Measurements from ENCODE around the gene PBX4.
A peak's percentile ranks its signal among the peaks of the same experiment; 100 is the strongest.
"Not testable (repeated sequence)": the region's sequence is repeated elsewhere in the genome, so short reads cannot be mapped to it uniquely, and the experiment has no call there.

The PBX4 gene, protein sequence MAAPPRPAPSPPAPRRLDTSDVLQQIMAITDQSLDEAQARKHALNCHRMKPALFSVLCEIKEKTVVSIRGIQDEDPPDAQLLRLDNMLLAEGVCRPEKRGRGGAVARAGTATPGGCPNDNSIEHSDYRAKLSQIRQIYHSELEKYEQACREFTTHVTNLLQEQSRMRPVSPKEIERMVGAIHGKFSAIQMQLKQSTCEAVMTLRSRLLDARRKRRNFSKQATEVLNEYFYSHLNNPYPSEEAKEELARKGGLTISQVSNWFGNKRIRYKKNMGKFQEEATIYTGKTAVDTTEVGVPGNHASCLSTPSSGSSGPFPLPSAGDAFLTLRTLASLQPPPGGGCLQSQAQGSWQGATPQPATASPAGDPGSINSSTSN

DNA sequence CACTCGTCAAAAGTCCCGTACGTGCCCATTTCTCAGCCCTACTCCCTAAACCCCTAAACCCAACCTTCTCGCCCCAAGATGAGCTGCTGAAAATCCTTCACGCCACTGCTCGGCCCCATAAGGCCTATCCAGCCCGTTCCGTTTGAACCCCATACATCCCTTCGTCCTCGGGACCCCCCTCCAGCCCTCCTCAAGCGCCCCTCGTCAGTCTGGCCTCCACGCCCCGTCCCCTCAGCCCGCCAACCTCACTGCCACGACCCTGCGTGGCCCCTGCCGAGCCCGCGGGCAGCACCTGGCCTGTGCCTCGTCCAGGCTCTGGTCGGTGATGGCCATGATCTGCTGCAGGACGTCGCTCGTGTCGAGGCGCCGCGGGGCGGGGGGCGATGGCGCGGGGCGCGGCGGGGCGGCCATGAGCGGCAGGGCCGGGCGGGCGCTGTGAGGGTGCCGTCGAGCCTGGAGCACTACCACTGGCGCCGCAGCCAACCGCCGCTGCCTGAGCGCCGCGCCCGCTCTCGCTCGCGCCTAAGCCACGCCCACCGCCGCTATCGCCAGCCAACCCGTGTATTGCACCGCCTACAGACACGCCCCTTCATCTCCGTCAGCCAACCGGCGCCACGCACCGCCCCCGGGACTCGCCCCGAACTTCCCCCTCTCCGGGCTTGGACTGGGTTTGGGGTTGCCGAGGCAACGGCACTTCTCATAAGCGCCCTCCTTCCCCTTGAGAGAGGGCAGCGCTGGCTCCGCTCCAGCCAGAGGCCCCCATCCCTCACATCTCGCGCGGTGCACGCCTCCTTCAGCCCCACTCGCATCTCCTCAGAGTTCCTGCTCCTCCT is at the start of gene PBX4:
TSS of gene PBX4 (minus strand) at position 469 of the 833 bp plus-strand sequence. CDS start at position 411, 58 bp downstream.
- in situ Hi-C loops (cut with HindIII; ENCODE audit: low sequenced_read_pairs): no loop called here
- TF ChIP-seq, protein P1, sequence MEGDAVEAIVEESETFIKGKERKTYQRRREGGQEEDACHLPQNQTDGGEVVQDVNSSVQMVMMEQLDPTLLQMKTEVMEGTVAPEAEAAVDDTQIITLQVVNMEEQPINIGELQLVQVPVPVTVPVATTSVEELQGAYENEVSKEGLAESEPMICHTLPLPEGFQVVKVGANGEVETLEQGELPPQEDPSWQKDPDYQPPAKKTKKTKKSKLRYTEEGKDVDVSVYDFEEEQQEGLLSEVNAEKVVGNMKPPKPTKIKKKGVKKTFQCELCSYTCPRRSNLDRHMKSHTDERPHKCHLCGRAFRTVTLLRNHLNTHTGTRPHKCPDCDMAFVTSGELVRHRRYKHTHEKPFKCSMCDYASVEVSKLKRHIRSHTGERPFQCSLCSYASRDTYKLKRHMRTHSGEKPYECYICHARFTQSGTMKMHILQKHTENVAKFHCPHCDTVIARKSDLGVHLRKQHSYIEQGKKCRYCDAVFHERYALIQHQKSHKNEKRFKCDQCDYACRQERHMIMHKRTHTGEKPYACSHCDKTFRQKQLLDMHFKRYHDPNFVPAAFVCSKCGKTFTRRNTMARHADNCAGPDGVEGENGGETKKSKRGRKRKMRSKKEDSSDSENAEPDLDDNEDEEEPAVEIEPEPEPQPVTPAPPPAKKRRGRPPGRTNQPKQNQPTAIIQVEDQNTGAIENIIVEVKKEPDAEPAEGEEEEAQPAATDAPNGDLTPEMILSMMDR (IDR thresholded peaks at IDR 0.05; ENCODE audit: low read depth, low read length, missing control alignments): no peak
- H3K4me3 ChIP-seq (ENCODE audit: low read depth, low read length): peak within 1 kb of the TSS; percentile 35
- DNase-seq (ENCODE audit: low read depth): peak; percentile 63

DNA sequence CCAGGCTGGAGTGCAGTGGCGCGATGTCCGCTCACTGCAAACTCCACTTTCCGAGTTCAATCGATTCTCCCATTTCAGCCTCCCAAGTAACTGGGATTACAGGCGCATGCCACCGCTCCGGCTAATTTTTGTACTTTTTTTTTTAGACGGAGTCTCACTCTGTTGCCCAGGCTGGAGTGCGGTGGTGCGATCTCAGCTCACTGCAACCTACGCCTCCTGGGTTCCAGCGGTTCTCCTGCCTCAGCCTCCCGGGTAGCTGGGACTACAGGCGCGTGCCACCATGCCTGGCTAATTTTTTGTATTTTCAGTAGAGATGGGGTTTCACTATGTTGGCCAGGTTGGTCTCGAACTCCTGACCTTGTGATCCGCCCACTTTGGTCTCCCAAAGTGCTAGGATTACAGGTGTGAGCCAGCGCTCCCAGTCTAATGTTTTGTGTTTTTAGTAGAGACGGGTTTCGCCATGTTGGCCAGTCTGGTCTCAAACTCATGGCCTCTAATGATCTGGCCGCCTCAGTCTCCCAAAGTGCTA is 47.0 kb upstream of the PBX4 start:
- H3K4me3 ChIP-seq (ENCODE audit: low read depth, low read length); in situ Hi-C loops (cut with HindIII; ENCODE audit: low sequenced_read_pairs); DNase-seq (ENCODE audit: low read depth): not testable (repeated sequence)

DNA sequence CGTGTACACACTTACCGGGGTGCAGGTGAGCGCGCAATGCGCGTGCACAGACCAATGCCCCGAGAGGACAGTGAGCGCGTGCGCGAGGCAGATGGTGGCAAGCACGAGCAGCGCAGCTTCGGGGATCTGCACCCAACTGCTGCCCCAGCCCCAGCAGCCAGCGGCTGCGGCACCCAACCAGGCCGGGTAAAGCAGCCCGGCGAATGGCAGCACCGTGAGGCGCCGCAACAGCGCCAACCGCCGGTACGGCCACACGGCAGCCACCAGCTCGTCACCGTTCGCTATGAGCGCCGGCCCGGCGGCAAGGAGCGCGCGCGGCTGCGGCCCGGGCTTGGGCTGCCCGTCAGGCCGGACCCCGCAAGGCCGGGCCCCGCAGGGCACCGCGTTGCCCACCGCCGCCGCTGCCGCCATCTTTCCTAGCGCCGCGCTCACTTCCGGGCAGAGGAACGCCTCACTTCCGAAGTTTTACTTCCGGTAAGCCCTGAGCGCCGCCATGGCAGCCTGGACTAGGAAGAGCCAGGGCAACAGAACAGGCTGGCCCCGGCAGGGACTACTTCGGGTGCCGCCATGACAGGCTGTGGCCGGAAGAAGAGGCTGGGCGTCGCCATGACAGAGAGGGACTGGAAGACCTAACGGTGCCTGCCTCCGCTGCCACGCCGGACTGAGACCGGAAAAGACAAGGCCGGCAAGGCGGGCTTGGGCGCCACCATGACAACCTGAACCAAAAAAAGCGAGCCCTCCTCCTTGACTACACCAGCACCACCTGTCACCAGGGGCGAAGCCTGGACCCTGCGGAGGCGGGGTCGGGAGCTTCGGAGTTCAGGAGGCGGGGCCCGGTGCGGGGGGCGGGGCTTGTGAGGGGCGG is 45.0 kb upstream of the PBX4 start, which contains the start of gene ATP13A1:
TSS of gene ATP13A1 (minus strand) at position 421 of the 865 bp plus-strand sequence. CDS start at position 411, 10 bp downstream.
- peak; percentile 93 for DNase-seq (ENCODE audit: low read depth)
- in situ Hi-C loops (cut with HindIII; ENCODE audit: low sequenced_read_pairs): no loop called here
- H3K4me3 ChIP-seq (ENCODE audit: low read depth, low read length): peak within 1 kb of the TSS; percentile 92
- TF ChIP-seq, protein P1 (IDR thresholded peaks at IDR 0.05; ENCODE audit: low read depth, low read length, missing control alignments): peak; percentile 9

DNA sequence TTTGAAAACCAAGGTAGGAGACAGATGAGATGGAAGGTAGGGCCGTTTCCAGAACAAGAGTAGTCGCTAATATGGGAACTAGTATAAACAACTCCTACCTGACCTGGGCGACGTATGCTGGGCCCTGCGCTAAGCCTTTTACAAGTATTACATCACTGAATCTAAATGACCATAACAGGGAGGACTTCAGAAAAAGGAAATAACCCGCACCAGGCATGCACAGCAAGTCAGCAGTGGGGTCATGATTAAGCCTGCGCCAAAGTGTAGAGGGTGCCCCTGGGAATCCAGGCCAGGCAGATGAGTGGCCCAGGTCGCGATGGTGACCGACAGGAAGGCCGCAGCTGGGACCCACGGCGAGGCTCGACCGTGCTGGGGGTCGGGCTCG is 44.4 kb upstream of the PBX4 start:
- no peak for DNase-seq (ENCODE audit: low read depth)
- in situ Hi-C loops (cut with HindIII; ENCODE audit: low sequenced_read_pairs): no loop called here
- peak overlapping the region; percentile 92 for H3K4me3 ChIP-seq (ENCODE audit: low read depth, low read length)
- TF ChIP-seq, protein P1 (IDR thresholded peaks at IDR 0.05; ENCODE audit: low read depth, low read length, missing control alignments): no peak

DNA sequence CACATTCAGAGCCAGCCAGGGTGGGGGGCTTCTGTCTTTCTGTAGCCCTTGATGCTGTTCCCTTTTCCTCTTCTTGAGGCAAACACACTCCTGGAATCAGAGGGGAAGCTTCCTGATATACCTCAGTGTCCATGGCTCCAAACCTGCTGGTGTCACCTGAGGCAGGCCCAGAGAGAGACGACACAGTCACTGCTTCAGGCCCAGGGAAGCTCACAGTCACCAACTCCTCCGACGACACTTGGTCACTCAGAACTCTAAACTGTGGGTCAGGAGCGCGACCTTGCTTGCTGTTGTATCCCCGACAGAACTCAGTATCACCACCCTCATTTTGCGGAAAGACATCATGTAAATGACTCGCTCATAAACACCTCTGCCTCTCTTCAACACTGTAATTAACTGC is 43.9 kb upstream of the PBX4 start:
- H3K4me3 ChIP-seq (ENCODE audit: low read depth, low read length): peak overlapping the region; percentile 92
- no peak for DNase-seq (ENCODE audit: low read depth)
- TF ChIP-seq, protein P1 (IDR thresholded peaks at IDR 0.05; ENCODE audit: low read depth, low read length, missing control alignments): no peak
- in situ Hi-C loops (cut with HindIII; ENCODE audit: low sequenced_read_pairs): no loop called here

DNA sequence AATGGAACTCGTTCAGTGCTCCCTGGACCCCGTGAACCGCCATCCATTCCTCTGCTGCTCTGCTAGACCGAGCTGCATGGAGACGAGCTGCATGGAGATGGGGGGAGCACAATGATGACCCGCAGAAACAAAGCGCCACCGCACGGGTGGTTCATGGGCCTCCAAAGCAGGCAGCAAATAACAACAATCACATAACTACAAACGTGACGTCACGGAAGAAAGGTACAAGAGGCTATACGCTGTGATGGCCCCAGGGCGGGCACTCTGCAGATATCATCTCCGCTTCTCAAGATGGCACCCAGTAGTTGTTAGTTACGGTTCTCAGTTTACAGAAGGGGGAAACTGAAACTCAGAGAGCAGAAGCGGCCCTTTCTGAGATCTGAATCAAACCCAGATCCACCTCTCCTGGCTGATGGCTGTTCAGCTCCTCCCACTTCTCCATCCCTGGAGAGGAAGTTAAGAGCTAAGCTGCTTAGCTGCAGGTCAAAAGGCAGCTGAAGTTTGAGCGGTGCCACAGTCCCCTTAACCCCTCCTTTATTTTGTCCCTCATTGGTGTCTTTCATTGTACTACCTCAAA is 43.3 kb upstream of the PBX4 start:
- no peak for DNase-seq (ENCODE audit: low read depth)
- TF ChIP-seq, protein P1 (IDR thresholded peaks at IDR 0.05; ENCODE audit: low read depth, low read length, missing control alignments): no peak
- no peak overlapping the region for H3K4me3 ChIP-seq (ENCODE audit: low read depth, low read length)
- in situ Hi-C loops (cut with HindIII; ENCODE audit: low sequenced_read_pairs): no loop called here
